ENCODE data around the gene WWC1.

WWC1 gene

GRCh38 chr5:168291342-168291963 is at the start of gene WWC1:
WWC1 (plus strand) TSS chr5:168291645; CDS start chr5:168292153, 508 bp downstream.
- peak; percentile 59 for DNase-seq

DNA sequence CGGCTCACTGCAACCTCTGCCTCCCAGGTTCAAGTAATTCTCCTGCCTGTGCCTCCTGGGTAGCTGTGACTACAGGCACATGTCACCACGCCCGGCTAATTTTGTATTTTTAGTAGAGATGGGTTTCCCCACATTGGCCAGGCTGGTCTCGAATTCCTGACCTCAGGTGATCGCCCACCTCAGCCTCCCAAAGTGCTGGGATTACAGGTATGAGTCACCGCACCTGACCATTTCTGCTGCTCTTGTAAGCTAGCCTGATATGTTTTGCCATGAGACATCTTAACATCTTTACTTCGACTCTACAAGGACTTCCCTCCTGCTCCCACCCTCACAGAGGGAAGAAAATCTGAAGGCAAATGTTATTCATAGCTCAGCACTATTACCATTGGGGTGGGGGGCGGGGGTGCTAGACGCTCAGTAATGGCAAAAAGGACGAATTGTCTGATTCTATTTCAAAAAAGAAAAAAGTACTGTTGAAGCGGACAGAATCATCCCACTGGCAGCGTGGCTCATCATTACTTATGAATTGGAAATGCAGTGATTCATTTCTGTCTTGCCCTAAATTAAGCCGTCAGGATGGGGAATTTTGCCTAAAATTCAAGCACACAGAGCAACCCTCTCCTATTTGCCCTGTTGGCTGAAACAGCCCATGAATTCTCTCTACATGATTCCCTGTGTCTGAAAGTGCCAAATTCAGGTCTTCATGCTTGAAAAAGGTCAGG is 46.4 kb upstream of the WWC1 start:
- DNase-seq: no peak

- DNase-seq: no peak
Observed at GRCh38 chr5:168249923-168250322, 41.5 kb upstream of the WWC1 start.

GRCh38 chr5:168251259-168251658 is 40.2 kb upstream of the WWC1 start:
- DNase-seq: no peak

DNA sequence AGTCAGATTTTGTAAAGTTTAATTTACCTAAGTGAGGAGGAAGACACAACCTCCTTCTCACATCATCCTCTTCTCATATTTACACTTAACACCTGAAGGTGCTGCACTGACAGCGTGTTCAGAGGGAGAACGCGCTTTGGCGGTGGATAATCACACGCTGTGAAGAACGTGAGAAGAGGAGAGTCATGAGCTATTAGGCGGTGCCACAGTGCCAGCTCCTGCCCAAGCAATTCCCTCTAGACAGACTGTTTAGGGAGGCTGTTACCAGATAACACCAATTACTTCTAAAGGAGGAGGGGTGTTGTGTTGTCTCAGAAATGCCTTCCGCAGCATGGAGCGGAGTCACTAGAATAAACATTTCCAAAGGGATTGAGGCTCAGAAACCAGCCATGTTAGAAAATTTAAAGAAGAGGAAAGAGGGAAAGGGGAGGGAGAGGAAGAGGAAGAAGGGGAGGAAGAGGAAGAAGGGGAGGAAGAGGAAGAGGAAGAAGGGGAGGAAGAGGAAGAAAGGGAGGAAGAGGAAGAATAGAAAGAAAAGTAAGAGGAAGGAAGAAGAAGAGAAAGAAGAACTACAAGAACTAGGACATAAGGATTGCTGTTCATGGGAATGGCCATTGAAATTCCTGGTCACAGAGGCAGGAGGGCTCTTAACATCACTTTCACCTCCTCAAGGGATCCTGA is 37.3 kb upstream of the WWC1 start:
- DNase-seq: no peak

DNA sequence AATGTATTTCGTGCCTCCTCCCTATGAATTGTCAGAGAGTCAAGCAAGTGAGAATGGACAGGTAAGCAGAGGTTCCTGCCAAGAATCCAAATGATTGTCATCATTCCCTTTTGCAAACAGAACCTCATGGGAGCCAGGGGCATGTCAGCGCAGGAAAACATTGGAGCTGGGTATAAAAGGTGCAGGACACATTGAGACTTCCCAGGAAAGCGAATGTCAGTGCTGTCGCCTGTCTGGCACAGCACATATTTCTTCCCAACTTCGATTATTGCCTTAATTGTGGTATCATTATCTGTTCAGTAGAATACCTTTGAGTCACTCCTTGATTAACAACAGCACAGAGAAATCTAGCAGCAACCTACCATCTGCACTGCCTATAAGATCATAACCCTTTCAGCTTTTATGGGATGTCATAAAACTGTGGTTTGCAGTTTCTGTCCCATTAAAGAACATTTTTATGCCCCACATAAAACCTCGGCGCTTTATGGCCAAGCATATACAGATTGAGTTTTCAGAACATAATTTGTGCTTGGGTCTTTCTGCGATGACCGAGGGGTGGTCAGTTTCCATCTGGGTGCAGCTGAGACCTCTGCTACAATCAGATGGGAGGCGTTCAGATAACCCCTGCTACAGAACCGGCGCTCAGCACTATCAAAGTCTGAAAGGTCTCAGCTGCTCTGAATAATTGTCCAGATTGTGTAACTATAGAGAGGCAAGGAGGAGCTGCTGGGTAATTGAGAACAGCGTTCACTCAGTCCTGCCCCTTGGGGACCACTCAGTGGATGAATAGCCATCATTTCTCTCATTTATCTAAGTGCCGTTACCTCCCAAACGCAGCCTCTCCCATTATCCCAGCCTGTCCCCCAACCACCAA is 30.9 kb upstream of the WWC1 start:
- no peak for DNase-seq

- no peak for DNase-seq
Observed at GRCh38 chr5:168261227-168261571, 30.2 kb upstream of the WWC1 start.

DNA sequence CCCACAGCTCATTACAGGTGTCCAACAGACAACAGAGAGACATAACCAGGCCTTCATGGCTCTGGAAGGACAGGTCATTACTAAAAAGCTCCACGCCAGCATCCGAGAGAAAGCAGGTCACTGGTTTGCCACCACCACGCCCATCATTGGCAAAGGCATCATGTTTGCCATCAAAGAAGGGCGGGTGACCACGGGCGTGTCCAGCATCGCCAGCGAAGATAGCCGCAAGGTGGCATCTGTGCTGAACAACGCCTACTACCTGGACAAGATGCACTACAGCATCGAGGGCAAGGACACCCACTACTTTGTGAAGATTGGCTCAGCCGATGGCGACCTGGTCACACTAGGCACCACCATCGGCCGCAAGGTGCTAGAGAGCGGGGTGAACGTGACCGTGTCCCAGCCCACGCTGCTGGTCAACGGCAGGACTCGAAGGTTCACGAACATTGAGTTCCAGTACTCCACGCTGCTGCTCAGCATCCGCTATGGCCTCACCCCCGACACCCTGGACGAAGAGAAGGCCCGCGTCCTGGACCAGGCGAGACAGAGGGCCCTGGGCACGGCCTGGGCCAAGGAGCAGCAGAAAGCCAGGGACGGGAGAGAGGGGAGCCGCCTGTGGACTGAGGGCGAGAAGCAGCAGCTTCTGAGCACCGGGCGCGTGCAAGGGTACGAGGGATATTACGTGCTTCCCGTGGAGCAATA is 29.3 kb upstream of the WWC1 start:
- no peak for DNase-seq

DNA sequence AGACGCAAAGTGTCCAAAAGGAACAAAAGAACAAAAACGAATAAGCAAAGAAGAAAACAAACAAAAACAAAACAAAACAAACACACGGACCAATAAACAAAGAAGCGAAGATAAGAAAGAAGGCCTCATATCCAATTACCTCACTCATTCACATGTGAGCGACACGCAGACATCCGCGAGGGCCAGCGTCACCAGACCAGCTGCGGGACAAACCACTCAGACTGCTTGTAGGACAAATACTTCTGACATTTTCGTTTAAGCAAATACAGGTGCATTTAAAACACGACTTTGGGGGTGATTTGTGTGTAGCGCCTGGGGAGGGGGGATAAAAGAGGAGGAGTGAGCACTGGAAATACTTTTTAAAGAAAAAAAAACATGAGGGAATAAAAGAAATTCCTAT is 28.3 kb upstream of the WWC1 start:
- DNase-seq: no peak

- no peak for DNase-seq
Observed at GRCh38 chr5:168266016-168266415, 25.4 kb upstream of the WWC1 start.

DNA sequence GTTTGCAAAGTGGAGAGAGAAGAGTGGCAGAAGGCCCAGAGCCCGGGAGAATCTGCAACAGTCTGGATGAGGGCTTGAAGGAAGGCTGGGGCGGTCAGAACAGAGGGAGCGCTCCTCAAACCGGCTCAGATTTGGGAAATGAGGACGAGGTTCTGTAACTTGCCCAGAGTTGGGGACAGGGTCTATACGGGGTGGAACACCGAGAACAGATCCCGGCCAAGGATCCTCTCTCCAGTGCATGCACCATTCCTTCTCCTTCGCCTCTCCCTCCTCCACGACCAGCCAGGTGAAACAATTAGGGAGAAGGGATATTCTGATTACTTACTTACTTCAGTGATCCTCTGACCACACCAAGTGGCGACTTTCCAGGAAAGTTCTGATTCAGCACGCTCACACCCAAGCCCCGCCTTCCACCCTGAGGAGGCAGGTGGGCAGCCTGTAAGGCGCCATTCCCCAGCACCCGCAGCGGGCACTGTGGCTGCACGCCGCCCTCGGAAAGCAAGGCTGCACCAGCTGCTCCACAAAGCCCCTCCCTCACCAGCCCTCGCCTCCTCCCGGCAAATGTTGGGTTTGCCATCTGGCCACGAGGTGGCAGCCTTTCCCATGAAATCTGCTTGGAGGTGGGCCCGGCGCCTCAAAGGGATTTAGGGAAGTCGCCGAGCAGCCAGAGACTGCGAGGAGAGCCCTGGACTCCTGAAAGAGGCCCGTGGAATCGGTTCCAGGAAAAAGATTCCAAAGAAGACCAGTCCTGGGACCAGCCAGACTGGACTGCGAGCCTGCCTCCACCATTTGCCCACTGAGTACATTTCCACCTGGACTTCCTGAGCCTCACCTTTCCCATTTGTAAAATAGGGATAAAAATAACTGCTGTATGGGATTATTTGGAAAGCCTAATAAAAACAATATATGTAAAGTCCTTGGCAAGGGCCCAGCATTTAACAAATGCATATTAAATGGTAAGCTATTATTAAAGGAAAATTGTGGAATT is 22.2 kb upstream of the WWC1 start:
- peak; percentile 84 for DNase-seq

- DNase-seq: no peak
Observed at GRCh38 chr5:168269937-168270330, 21.5 kb upstream of the WWC1 start.

- DNase-seq: no peak
Observed at GRCh38 chr5:168270476-168270875, 21.0 kb upstream of the WWC1 start.

GRCh38 chr5:168273056-168273980 is 18.1 kb upstream of the WWC1 start:
- DNase-seq: no peak

DNA sequence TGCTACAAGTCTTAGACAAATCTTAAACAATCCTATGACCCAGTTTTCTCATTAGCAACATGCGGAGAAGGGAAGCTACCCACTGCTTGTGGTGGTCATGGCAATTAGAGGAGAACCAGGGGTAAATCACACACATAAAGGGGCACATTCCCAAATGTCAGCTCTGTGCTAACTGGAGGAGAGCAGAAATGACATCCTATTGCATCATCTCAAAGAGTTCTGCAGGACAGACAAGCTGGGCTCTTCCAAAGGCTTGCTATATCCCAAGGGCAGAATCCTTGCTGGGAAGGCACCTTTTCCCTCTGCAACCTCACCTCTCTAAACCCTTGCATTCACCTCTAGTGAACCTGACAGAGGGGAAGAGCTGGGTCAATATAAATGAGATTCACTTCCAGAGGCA is 17.0 kb upstream of the WWC1 start:
- DNase-seq: no peak

DNA sequence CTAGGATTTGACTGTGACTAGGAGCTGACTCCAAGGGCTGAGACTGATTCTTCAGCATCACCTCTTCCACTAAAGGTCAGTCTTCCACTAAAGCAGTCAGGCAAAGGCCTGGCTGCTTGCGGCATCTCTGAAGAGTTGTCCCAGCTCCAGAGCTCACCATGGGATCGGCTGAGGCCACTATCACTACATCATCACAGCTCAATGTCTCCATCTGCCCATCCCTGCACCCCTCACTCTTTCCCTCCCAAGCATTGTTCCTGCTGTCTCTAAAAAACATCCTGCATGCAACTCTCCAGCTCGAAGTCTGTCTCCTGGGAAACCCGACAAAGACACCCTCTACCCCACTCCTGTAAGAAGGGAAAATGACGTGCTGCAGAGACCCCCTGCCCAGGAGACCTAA is 15.5 kb upstream of the WWC1 start:
- no peak for DNase-seq

GRCh38 chr5:168282120-168282519 is 9.3 kb upstream of the WWC1 start:
- no peak for DNase-seq

- no peak for DNase-seq
Observed at GRCh38 chr5:168284809-168285208, 6.6 kb upstream of the WWC1 start.

DNA sequence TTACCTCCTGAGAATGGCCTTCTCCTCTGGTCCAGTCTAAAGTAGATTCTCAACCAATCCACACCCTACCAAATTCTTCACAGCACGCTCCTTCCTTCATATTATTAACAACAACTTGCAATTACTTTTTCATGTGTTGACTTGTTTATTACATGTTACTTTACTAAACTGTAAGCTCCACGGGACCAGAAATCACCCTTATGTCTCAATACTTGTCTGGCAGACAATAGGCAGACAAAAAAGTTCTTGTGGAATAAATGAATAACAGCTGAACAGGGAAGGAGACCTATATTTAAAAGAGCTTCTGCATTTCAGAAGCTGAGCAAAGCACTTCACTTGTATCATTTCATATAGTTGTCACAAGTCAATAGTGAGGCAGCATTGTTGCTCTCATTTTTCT is 5.7 kb upstream of the WWC1 start:
- DNase-seq: no peak

GRCh38 chr5:168286386-168286785 is 5.1 kb upstream of the WWC1 start:
- DNase-seq: no peak

Data from NCI-H2107 (cell line).